Smooth muscle cell (in vitro differentiated cells): ENCODE results near the gene CPS1. TPM values are rescaled to one million over a fixed set of nuclear protein-coding genes. Genes with fewer than 3 reads are reported as not detected.

ENCODE experiments used
- DNase-seq: peaks from one replicate; lab custom pipeline; 2025; ENCODE audit not compliant: unreplicated experiment; lab: John Stamatoyannopoulos, UW
- H2AFZ ChIP-seq: fragments of 200-600 bp; sonication (generic); 2 replicates; pipeline ENCODE4 v1.6.0; 2016; ENCODE audit warnings: antibody characterized with exemption, low read depth, mild to moderate bottlenecking
- H3F3A ChIP-seq: fragments of 200-600 bp; sonication (generic); 2 replicates; pipeline ENCODE4 v1.6.0; 2017; ENCODE audit warnings: antibody characterized with exemption, low read depth
- H3K27ac ChIP-seq: fragments of 200-600 bp; sonication (generic); 2 replicates; pipeline ENCODE4 v1.5.1; 2016; ENCODE audit warnings: low read depth, mild to moderate bottlenecking
- H3K27me3 ChIP-seq: fragments of 200-600 bp; sonication (generic); 2 replicates; pipeline ENCODE4 v1.6.1; 2016; ENCODE audit warnings: low read depth, mild to moderate bottlenecking
- H3K36me3 ChIP-seq: fragments of 200-600 bp; sonication (generic); 2 replicates; pipeline ENCODE4 v1.5.1; 2016; ENCODE audit warnings: low read depth
- H3K4me1 ChIP-seq: fragments of 200-600 bp; sonication (generic); 2 replicates; pipeline ENCODE4 v1.5.1; 2016; ENCODE audit warnings: low read depth
- H3K4me2 ChIP-seq: fragments of 200-600 bp; sonication (generic); 2 replicates; pipeline ENCODE4 v1.6.0; 2016; ENCODE audit warnings: mild to moderate bottlenecking
- H3K4me3 ChIP-seq: fragments of 200-600 bp; sonication (generic); 2 replicates; pipeline ENCODE4 v1.5.1; 2016; ENCODE audit warnings: mild to moderate bottlenecking
- H3K79me2 ChIP-seq: fragments of 200-600 bp; sonication (generic); 2 replicates; pipeline ENCODE4 v1.6.0; 2016; ENCODE audit warnings: low read depth, mild to moderate bottlenecking
- H3K9ac ChIP-seq: fragments of 200-600 bp; sonication (generic); 2 replicates; pipeline ENCODE4 v1.6.0; 2016; ENCODE audit warnings: low read depth
- H3K9me3 ChIP-seq: fragments of 200-600 bp; sonication (generic); replicated peaks from 2 replicates; pipeline ENCODE4 v1.5.1; 2016; ENCODE audit warnings: low read depth
- H4K20me1 ChIP-seq: fragments of 200-600 bp; sonication (generic); 2 replicates; pipeline ENCODE4 v1.6.0; 2016; ENCODE audit warnings: low read depth
- CTCF ChIP-seq: fragments of 200-600 bp; sonication (generic); IDR thresholded peaks from 2 replicates; pipeline ENCODE4 v1.5.1; 2017; ENCODE audit warnings: borderline replicate concordance, mild to moderate bottlenecking, antibody characterized with exemption; ENCODE audit not compliant: insufficient read depth, poor library complexity, severe bottlenecking
- WGBS: methylation state at CpG from one replicate; pipeline ENCODE4 v1.1.7; 2016; ENCODE audit warnings: low lambda C conversion rate; 5-methylcytosine and 5-hydroxymethylcytosine counted together
- polyA plus RNA-seq: library from polyadenylated mRNA; unstranded; fragments of >200 nt; fragmentation: Nextera tagmentation; extraction: Ambion mirVana; gene quantifications from 2 replicates; pipeline ENCODE4 v1.2.1, GENCODE V29; 2016
- total RNA-seq: library from RNA; depleted of rRNA; stranded (reverse); fragments of >200 nt; gene quantifications from 2 replicates; pipeline ENCODE4 v1.2.3, GENCODE V29; 2014

CPS1 gene
- total and polyA plus RNA-seq, 2 experiments from 2014 or later, result 0.63 to 8.3 TPM

GRCh38 chr2:210620456-210620855 lies 64.1 kb downstream of the CPS1 start:
- H3K9ac ChIP-seq, result no peak overlapping the region
- H2AFZ ChIP-seq, result no peak overlapping the region
- H3K9me3 ChIP-seq, result no peaks in the 10 kb centered on the region
- H3K4me2 ChIP-seq, result no peak overlapping the region
- H3K4me3 ChIP-seq, result no peak overlapping the region
- no peaks in the 10 kb centered on the region for H4K20me1 ChIP-seq
- no peaks in the 10 kb centered on the region for H3K27me3 ChIP-seq
- no peak overlapping the region for H3K27ac ChIP-seq
- H3K36me3 ChIP-seq, result no peaks in the 10 kb centered on the region
- DNase-seq, result no peak
- no peaks in the 10 kb centered on the region for H3K4me1 ChIP-seq
- no peaks in the 10 kb centered on the region for H3K79me2 ChIP-seq
- no peaks in the 10 kb centered on the region for H3F3A ChIP-seq
- no peak for TF ChIP-seq CTCF
- 78% methylated on average over 3 of the region's 3 CpGs for WGBS

- Histone ChIP-seq H3K9me3 (no peaks in the 10 kb centered on the region), H3F3A (no peaks in the 10 kb centered on the region), H3K9ac (no peak overlapping the region), H3K27me3 (no peaks in the 10 kb centered on the region), H4K20me1 (no peaks in the 10 kb centered on the region), H3K4me2 (no peak overlapping the region), H3K36me3 (no peaks in the 10 kb centered on the region), H3K27ac (no peak overlapping the region), H3K79me2 (no peaks in the 10 kb centered on the region), H3K4me3 (no peak overlapping the region), H2AFZ (no peak overlapping the region), H3K4me1 (no peaks in the 10 kb centered on the region)
- WGBS, result 80% methylated on average over 4 of the region's 4 CpGs
- no peak for DNase-seq
- no peak for TF ChIP-seq CTCF
Measured at GRCh38 chr2:210623506-210623905, 67.1 kb downstream of the CPS1 start.

DNA sequence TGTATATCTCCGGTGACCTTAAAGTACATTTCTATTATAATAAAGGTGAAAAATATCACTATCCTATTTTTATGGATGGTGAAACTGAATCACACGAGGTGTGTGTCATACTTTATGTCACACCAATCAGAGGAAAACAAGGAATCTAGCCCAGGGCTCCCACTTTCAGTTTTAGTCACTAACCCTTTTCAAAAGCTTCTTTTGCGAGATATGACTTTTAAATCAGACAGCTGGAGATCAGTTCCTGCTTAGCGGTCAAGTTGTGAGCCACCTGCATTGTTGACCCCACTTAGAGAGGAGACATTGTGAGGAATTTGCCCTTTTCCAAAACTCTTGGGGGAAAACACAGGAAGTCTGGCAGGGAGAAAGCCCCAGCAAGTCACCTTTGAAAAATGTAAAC lies 70.5 kb downstream of the CPS1 start:
- H3K36me3 ChIP-seq, result no peaks in the 10 kb centered on the region
- no peak for DNase-seq
- H3K4me3 ChIP-seq, result no peak overlapping the region
- H4K20me1 ChIP-seq, result no peaks in the 10 kb centered on the region
- no peaks in the 10 kb centered on the region for H3F3A ChIP-seq
- peak overlapping the region; percentile 68 for H2AFZ ChIP-seq
- no peaks in the 10 kb centered on the region for H3K79me2 ChIP-seq
- peak overlapping the region; percentile 55 for H3K27ac ChIP-seq
- H3K9me3 ChIP-seq, result no peaks in the 10 kb centered on the region
- no peaks in the 10 kb centered on the region for H3K27me3 ChIP-seq
- H3K9ac ChIP-seq, result no peak overlapping the region
- H3K4me1 ChIP-seq, result no peaks in the 10 kb centered on the region
- H3K4me2 ChIP-seq, result peak overlapping the region; percentile 65
- 70% methylated on average over 4 of the region's 4 CpGs for WGBS
- TF ChIP-seq CTCF, result no peak

GRCh38 chr2:210630873-210631560 lies 74.6 kb downstream of the CPS1 start:
- no peaks in the 10 kb centered on the region for H3K4me1 ChIP-seq
- TF ChIP-seq CTCF, result no peak
- 71% methylated on average over 5 of the region's 5 CpGs for WGBS

More at GRCh38 chr2:210630873-210631560, 74.6 kb downstream of the CPS1 start:
- no peak overlapping the region for H2AFZ ChIP-seq
- no peak overlapping the region for H3K9ac ChIP-seq
- H3K79me2 ChIP-seq, result no peaks in the 10 kb centered on the region
- no peaks in the 10 kb centered on the region for H3K27me3 ChIP-seq
- H3K36me3 ChIP-seq, result no peaks in the 10 kb centered on the region
- no peaks in the 10 kb centered on the region for H4K20me1 ChIP-seq
- H3K4me3 ChIP-seq, result no peak overlapping the region
- no peak overlapping the region for H3K4me2 ChIP-seq
- no peak for DNase-seq
- no peaks in the 10 kb centered on the region for H3K9me3 ChIP-seq
- no peaks in the 10 kb centered on the region for H3F3A ChIP-seq
- H3K27ac ChIP-seq, result no peak overlapping the region
